Measurements from ENCODE around the gene CAVIN1.
A peak's percentile ranks its signal among the peaks of the same experiment; 100 is the strongest.
"Not testable (repeated sequence)": the region's sequence is repeated elsewhere in the genome, so short reads cannot be mapped to it uniquely, and the experiment has no call there.

Gene CAVIN1
- total RNA-seq: 2.8 to 4.8 reads per million in 2 donors

GRCh38 chr17:42422958-42423712 is at the start of gene CAVIN1:
CAVIN1 (minus strand) TSS chr17:42423256; CDS start chr17:42423097, 159 bp downstream.
- no peak for DNase-seq

GRCh38 chr17:42467889-42468288 is 44.8 kb upstream of the CAVIN1 start:
- DNase-seq: no peak

GRCh38 chr17:42463976-42464400 is 40.9 kb upstream of the CAVIN1 start:
- no peak for DNase-seq

DNA sequence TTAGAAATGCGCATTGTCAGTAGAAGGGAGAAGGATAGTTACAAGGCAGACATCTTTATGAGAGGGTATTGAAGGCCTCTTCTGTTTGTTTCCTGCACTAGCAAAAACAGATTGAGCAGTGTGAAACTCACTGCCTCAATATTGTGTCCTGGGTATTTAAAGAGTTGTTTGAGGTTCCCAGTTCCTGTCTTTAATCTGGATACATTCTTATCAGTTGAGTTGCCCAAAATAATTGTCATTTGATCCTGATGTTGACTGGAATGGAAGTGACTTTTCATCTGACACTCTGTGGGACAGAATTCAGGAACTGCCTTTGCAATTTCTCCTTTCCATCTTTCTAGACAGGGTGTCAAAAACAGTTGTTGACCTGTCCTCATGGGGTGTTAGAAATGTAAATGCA is 37.3 kb upstream of the CAVIN1 start:
- no peak for DNase-seq

DNA sequence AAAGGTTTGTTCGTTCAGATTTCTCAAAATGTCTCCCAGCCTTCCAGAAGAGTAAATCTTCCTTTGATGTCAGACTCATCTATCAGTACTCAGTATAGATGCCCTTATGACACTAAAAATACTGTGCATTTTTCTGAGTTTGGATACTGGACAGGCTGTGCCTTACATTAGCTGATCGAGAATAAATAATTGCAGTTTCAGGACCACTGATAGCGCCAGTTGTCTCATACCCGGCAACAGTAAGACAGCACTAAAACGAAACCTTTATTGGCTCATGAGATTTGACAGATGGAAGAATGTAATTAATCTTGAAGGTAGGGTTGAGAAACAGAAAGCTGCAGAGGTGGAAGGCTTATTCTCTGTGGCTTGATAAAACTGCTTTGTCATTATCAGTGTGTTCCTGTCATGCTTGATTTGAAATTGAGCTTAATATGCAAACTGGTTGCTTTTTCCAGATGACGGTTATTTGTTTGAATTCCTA is 36.8 kb upstream of the CAVIN1 start:
- DNase-seq: peak in 1 of 5 experiments; percentile 69

DNA sequence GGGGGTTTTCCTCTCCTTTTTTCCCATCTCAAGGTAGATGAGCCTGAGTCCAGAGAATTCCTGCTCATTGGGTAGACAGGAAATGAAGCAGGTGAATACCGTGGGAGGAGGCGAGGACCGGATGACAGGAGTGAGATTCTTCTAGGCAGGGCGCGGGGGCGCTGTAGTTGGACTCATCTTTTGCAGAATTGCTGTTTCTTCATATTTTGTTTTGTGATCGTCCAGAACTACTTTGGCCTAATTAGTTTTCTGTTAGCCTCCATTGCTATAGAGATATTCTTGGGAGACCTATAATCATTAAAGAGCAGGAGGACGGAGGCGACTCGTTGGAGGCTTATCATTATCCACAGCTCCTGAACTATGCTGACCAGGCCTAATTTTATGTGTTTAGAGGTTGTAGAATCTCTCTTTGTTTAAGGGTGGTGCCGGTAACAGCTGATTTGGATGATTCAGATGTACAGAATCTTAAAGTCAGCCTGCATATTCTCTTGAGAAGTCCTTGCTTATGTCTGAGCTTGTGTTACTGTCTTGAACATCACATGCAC is 36.3 kb upstream of the CAVIN1 start:
- peak in 1 of 5 experiments; percentile 14 for DNase-seq

GRCh38 chr17:42458497-42459255 is 35.6 kb upstream of the CAVIN1 start, which contains the start of gene ATP6V0A1:
ATP6V0A1 (plus strand) TSS chr17:42458878; CDS start chr17:42460895, 2,017 bp downstream.
- DNase-seq: peak; percentile 68 to 87 (median 85)

GRCh38 chr17:42457107-42457792 is 34.2 kb upstream of the CAVIN1 start:
- no peak for DNase-seq

GRCh38 chr17:42456223-42457106 is 33.4 kb upstream of the CAVIN1 start:
- peak in 2 of 5 experiments; percentile 64 to 74 for DNase-seq

- not testable (repeated sequence) for DNase-seq
Measured at GRCh38 chr17:42454987-42455386, 31.9 kb upstream of the CAVIN1 start.

DNA sequence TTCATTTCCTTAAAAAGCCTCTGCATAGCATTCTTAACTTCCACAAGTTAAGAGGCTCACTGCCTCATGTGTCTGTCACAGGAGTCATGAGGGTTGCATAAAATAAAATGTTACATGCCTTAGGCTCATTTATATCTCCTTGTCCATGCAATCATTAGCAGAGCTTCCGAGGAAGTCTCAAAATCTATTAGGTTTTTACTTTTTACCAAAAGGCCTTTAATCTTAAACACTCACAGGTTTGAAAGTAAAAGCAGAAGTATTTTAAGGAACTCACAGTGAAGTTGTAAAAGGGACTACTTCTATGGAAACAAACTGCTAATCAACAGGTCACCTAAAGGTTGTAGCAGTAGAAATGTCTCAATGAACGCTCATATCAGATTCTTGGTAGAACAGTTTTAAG is 30.4 kb upstream of the CAVIN1 start:
- no peak for DNase-seq

GRCh38 chr17:42451270-42451669 is 28.2 kb upstream of the CAVIN1 start:
- DNase-seq: not testable (repeated sequence)

DNA sequence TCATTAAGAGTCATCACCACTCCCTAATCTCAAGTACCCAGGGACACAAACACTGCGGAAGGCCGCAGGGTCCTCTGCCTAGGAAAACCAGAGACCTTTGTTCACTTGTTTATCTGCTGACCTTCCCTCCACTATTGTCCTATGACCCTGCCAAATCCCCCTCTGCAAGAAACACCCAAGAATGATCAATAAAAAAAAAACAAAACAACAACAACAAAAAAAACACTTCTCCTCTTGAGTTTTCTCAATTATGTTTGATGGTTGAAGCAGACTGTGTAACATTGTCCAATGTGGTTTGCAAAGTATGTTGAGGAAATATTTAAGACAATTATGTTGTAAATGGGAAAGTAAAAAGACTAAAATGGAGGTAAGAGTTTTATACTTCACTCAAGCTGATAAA is 26.8 kb upstream of the CAVIN1 start:
- DNase-seq: not testable (repeated sequence)

GRCh38 chr17:42449176-42449575 is 26.1 kb upstream of the CAVIN1 start:
- DNase-seq: not testable (repeated sequence)

GRCh38 chr17:42442196-42442565 is 19.1 kb upstream of the CAVIN1 start:
- no peak for DNase-seq

DNA sequence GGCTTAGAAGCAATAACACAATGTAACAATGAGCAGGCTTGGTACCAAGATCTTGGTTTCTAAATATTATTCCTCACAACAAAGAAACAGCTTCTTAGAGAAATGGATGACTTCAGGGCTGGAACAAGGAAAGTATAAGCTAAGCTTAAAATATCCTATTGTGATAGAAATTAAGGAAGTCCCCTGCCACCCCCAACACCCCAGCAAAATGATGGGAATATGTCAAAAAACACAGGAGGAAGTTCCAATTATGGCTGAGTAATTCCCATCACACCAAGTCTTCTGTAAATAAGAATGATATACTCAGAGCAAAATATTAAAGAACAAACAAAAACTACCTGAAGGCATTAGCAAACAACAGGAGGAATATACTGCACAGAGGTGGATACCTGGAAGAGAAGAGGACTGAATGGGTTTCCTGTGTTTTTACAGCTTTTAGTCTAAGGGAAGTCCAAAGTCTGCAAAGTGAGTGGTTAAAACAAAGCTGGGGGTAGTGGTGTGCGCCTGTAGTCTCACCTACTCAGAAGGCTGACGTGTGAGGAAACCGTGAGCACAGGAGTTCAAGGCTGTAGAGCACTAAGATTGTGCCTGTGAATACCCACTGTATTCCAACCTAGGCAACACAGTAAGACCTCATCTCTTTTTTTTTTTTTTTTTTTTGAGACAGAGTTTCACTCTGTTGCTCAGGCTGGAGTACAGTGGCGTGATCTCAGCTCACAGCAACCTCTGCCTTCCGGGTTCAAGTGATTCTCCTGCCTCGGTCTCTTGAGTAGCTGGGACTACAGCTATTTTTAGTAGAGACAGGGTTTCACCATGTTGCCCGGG is 18.5 kb upstream of the CAVIN1 start:
- no peak for DNase-seq

- DNase-seq: peak in 2 of 5 experiments; percentile 11 to 52
Measured at GRCh38 chr17:42438600-42439567, 15.8 kb upstream of the CAVIN1 start.

GRCh38 chr17:42436391-42436790 is 13.3 kb upstream of the CAVIN1 start:
- DNase-seq: no peak

DNA sequence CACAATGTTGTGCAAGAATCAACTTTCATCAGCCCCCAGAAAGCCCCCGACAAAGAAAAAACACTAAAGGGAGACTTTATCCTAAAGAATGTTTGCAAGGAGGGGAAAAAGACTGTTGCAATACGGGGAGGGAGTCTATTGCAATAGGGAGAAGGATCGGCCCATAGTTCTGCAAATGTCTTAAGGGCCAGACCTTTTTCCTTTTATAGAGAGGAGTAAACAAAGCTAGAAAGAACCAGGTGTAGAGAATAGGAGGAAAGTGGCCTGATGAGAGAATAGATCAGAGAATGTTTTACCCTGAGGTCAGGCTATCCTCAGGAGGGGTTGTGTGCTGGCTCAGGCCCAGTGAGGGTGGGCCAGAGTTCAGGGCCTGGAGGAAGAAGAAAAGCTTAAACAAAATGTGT is 8.7 kb upstream of the CAVIN1 start:
- DNase-seq: no peak
